IPS-15b (cell line): ENCODE results near the gene AQP5.

Experiments
- H3K27me3 ChIP-seq: one replicate; pipeline ENCODE4 v1.6.1; 2013; ENCODE audit warnings: low read length; ENCODE audit not compliant: control insufficient read depth, insufficient read depth
- H3K36me3 ChIP-seq: one replicate; pipeline ENCODE4 v1.6.1; 2013; ENCODE audit warnings: low read length; ENCODE audit not compliant: control insufficient read depth, insufficient read depth
- H3K4me1 ChIP-seq: one replicate; pipeline ENCODE4 v1.6.1; 2013; ENCODE audit warnings: mild to moderate bottlenecking, low read length; ENCODE audit not compliant: control insufficient read depth, insufficient read depth
- H3K4me3 ChIP-seq: one replicate; pipeline ENCODE4 v1.5.1; 2013; ENCODE audit warnings: low read depth, low read length
- H3K9ac ChIP-seq: one replicate; pipeline ENCODE4 v1.6.1; 2013; ENCODE audit warnings: low read depth, mild to moderate bottlenecking, low read length
- H3K9me3 ChIP-seq: one replicate; pipeline ENCODE4 v1.6.1; 2013; ENCODE audit warnings: mild to moderate bottlenecking, low read length; ENCODE audit not compliant: control insufficient read depth, insufficient read depth

AQP5 gene

GRCh38 chr12:49923035-49923644 lies 38.5 kb upstream of the AQP5 start:
- H3K36me3 ChIP-seq, result no peaks in the 10 kb centered on the region
- H3K4me3 ChIP-seq, result no peak overlapping the region
- H3K27me3 ChIP-seq, result no peaks in the 10 kb centered on the region
- H3K9ac ChIP-seq, result no peak overlapping the region
- no peaks in the 10 kb centered on the region for H3K9me3 ChIP-seq
- H3K4me1 ChIP-seq, result no peaks in the 10 kb centered on the region

DNA sequence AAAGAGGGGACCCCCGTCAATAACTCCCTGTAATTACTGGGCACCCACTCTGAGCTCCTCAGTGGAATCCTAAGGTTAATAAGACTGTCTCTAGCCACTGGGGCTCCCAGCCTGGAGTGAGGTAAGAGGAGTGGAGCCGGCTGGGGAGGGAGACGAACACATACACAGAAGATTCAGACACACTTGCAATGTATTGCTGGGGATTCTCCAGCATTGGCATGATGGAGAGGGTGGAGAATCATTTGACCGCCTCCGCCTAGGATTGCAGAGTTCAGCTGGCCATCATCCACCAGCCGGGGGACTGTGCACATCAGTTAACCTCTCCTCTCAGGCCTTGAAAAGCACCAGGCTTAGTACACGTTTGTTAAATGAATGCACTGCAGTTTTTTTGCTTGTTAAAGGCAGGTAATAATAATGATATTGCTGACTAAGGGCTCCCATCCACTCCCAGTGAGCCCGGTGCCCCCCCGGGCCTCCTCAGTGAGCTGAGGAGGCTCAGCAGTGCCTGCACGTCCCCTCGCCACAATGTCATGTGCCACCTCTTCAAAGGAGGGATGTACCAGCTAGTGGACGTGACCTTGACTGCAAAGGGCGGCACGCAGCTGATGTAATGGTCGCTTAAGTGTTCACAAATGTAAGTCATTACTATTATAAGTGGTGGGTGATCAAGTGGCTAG lies 37.7 kb upstream of the AQP5 start:
- Histone ChIP-seq H3K27me3 (no peaks in the 10 kb centered on the region), H3K9me3 (no peaks in the 10 kb centered on the region), H3K4me3 (no peak overlapping the region), H3K36me3 (no peaks in the 10 kb centered on the region), H3K4me1 (no peaks in the 10 kb centered on the region), H3K9ac (no peak overlapping the region)

GRCh38 chr12:49924628-49925246 lies 36.9 kb upstream of the AQP5 start:
- Histone ChIP-seq H3K27me3 (no peaks in the 10 kb centered on the region), H3K4me1 (no peaks in the 10 kb centered on the region), H3K4me3 (no peak overlapping the region), H3K36me3 (no peaks in the 10 kb centered on the region), H3K9ac (no peak overlapping the region), H3K9me3 (no peaks in the 10 kb centered on the region)

- H3K27me3 ChIP-seq, result no peaks in the 10 kb centered on the region
- H3K4me1 ChIP-seq, result no peaks in the 10 kb centered on the region
- no peaks in the 10 kb centered on the region for H3K36me3 ChIP-seq
Observed at GRCh38 chr12:49925433-49926204, 36.1 kb upstream of the AQP5 start.

DNA sequence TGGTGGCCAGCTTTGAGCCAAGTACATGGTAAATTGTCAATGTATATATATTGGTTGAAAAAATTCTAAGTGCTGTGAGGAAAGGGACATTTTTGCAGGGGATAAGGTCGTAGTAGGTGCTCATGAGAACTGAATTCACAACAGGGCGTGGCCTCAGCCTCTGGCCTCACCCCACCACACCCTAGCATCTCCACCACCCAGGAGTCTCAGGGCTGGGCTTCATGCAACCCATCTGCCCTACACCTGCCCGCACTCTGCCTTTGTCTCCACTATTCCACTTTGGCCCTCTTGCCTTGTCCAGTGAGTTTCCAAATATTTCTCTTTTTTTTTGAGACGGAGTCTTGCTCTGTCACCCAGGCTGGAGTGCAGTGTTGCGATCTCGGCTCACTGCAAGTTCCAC lies 33.2 kb upstream of the AQP5 start:
- H3K9me3 ChIP-seq, result no peaks in the 10 kb centered on the region
- H3K4me3 ChIP-seq, result no peak overlapping the region
- no peaks in the 10 kb centered on the region for H3K27me3 ChIP-seq
- no peaks in the 10 kb centered on the region for H3K36me3 ChIP-seq
- no peaks in the 10 kb centered on the region for H3K4me1 ChIP-seq
- no peak overlapping the region for H3K9ac ChIP-seq

More at GRCh38 chr12:49925433-49926204, 36.1 kb upstream of the AQP5 start:
- H3K9ac ChIP-seq, result no peak overlapping the region
- no peaks in the 10 kb centered on the region for H3K9me3 ChIP-seq
- no peak overlapping the region for H3K4me3 ChIP-seq

DNA sequence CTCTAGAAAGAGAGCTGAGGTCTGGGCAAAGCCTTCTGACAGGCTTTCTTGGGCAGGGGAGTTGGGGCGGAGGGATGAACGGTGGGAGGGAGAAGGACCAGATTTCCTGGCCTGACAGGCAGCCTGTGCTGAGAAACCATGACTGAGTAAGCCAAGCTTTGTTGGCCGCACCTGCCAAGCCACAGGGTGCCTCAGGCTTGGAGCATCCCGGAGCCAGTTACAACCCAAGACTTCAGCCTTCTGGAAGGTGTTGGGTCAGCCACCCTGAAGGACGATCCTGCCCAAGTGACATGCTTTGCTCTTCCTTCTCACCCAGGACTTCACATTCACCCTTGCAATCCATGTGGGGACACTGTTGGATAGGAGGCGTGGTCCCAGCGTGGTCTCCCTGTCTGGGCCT lies 32.1 kb upstream of the AQP5 start:
- Histone ChIP-seq H3K36me3 (no peaks in the 10 kb centered on the region), H3K27me3 (no peaks in the 10 kb centered on the region), H3K4me1 (no peaks in the 10 kb centered on the region), H3K9ac (no peak overlapping the region), H3K9me3 (no peaks in the 10 kb centered on the region), H3K4me3 (no peak overlapping the region)

DNA sequence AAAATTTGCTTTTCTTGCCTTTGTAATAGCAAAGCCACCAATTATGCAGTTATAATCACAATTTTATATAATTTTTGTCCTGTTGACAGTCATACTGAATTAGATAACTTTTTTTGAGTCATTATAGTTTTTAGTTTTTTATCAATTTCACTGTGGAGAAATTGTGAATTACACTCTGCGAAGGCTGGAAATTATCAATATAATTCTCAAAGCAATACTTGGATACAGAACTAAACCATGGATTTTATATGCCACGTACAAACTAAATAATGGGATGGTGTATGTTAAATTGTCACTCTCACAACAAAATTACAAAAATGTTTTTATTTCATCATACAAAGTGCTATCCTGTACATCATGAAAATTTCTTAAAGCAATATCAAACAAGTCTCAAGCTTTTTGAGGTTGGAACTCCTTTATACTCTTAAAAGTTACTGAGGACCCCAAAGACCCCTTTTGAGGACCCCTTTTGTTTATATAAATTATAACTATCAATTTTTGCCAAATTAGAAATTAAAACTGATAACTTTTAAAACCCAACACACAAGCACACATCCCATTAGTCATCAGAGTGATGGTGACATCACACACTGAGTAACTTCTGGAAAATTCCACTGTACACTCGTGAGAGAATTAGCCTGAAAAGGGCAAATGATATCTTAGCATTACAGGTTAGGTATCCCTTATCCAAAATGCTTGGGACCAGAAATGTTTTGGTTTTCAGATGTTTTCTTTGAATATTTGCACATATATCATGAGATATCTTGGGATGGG lies 31.0 kb upstream of the AQP5 start:
- Histone ChIP-seq H3K4me3 (no peak overlapping the region), H3K4me1 (no peaks in the 10 kb centered on the region), H3K9ac (no peak overlapping the region), H3K27me3 (no peaks in the 10 kb centered on the region), H3K36me3 (no peaks in the 10 kb centered on the region), H3K9me3 (no peaks in the 10 kb centered on the region)

DNA sequence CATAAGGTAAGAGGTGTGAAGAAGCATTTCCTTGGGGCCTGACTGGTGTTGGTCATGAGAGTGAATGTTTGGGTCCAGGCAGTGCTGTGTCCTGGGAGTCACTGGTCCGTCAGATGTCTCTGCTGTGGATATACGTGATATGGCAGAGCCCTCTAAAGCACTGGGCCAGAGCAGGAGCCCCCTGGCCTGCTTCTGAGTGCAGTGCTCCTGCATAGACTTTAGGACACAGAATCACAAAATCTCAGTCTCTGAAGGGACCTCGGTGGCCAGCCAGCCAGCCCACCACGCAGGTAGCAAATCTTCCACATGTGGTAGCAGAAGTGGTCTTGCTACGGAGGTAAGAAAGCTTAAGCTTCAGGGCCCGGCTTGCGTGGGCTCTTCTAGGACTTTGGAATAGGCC lies 29.6 kb upstream of the AQP5 start:
- no peaks in the 10 kb centered on the region for H3K4me1 ChIP-seq
- H3K9ac ChIP-seq, result no peak overlapping the region
- no peaks in the 10 kb centered on the region for H3K27me3 ChIP-seq
- no peaks in the 10 kb centered on the region for H3K36me3 ChIP-seq
- H3K4me3 ChIP-seq, result no peak overlapping the region
- no peaks in the 10 kb centered on the region for H3K9me3 ChIP-seq

DNA sequence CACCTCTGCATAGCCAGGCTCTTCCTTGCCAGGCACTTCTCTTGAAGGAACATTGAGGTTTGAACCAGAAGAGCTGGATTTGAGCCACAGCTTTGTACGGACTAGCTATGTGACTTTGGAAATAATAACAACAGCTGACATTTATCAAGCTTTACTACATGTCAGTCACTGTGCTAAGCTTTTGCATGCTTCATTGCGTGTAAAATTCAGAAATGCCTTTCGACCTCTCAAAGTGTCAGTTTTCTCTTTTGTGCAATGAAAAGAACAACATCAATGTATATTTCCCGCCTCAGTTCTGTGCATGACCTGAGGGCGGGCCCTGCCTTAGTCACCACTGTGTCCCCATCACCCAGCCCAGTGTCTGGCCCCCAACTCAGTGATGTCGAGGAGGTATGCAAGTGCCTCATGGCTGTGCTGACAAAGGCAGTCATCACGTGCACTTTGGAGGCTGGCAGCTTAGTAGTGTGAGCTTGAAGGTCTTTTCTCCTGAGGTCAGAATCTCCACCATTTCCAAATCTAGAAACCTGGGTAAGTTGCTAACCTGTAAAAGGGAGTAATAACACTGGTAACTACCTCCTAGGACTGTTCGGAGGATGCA lies 29.0 kb upstream of the AQP5 start:
- H3K4me3 ChIP-seq, result no peak overlapping the region
- no peaks in the 10 kb centered on the region for H3K9me3 ChIP-seq
- no peaks in the 10 kb centered on the region for H3K36me3 ChIP-seq
- no peaks in the 10 kb centered on the region for H3K4me1 ChIP-seq
- H3K9ac ChIP-seq, result no peak overlapping the region
- H3K27me3 ChIP-seq, result no peaks in the 10 kb centered on the region

- Histone ChIP-seq H3K36me3 (no peaks in the 10 kb centered on the region), H3K4me1 (no peaks in the 10 kb centered on the region), H3K9ac (no peak overlapping the region), H3K27me3 (no peaks in the 10 kb centered on the region), H3K9me3 (no peaks in the 10 kb centered on the region), H3K4me3 (no peak overlapping the region)
Observed at GRCh38 chr12:49933796-49934195, 27.9 kb upstream of the AQP5 start.

- Histone ChIP-seq H3K27me3 (no peaks in the 10 kb centered on the region), H3K4me3 (no peak overlapping the region), H3K9me3 (no peaks in the 10 kb centered on the region), H3K9ac (no peak overlapping the region), H3K4me1 (no peaks in the 10 kb centered on the region), H3K36me3 (no peaks in the 10 kb centered on the region)
Observed at GRCh38 chr12:49934505-49934904, 27.2 kb upstream of the AQP5 start.
